Measurements from ENCODE around the gene CYB561D1. TPM values are rescaled to one million over a fixed set of nuclear protein-coding genes. Genes with fewer than 3 reads are reported as not detected.

CYB561D1 gene
- total and polyA plus RNA-seq, 9 of the 15 experiments (the other 6 are each of a cell fraction or from before 2014, with no cell fraction given), result 0.71 to 7.2 (median 3.5) TPM

DNA sequence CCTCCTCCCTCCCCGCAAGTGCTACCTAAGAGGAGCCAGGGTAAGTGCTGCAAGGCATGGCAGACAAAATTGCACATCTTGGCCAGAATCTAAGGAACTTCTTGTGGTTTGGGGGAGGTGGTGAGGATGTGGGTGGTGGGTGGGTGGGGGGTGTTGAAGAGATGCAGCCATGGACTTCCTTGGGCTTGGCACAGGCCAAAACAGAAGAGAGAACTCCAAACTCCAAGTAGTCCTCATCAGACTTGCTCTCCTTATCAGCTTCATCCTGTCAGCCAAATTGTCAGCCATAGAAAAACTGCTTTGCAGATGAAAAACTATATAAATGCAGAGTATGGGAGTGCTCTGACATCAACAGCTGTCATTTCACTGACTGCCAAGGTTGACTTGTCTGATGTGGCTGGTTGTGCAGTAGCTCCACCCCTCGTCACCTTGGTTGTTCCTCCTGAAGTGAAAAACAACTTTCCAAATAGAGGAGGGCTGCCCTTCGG, 8.5 kb downstream of the CYB561D1 start:
- H3K9me3 ChIP-seq (replicated peaks; ENCODE audit: control insufficient read depth, insufficient read depth, low read depth, low read length), result no peaks in the 10 kb centered on the region
- no peak overlapping the region for H3K4me3 ChIP-seq
- TF ChIP-seq ZNF766 (CRISPR knock-in tag; conservative IDR thresholded peaks at IDR 0.05), result 0 out of 2 replicates have a peak, but pooled peaks have one; percentile 46
- 0 out of 2 replicates have a peak, but pooled peaks have one; percentile 5 for TF ChIP-seq EGR1 (conservative IDR thresholded peaks at IDR 0.05)
- TF ChIP-seq GABPA (tag; conservative IDR thresholded peaks at IDR 0.05; ENCODE audit: low read depth), result no peak
- no peak for TF ChIP-seq ZNF717 (CRISPR knock-in tag; IDR thresholded peaks at IDR 0.05)
- TF ChIP-seq, protein P1, sequence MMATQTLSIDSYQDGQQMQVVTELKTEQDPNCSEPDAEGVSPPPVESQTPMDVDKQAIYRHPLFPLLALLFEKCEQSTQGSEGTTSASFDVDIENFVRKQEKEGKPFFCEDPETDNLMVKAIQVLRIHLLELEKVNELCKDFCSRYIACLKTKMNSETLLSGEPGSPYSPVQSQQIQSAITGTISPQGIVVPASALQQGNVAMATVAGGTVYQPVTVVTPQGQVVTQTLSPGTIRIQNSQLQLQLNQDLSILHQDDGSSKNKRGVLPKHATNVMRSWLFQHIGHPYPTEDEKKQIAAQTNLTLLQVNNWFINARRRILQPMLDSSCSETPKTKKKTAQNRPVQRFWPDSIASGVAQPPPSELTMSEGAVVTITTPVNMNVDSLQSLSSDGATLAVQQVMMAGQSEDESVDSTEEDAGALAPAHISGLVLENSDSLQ (IDR thresholded peaks at IDR 0.05), result peak; percentile 76
- peak; percentile 76 for TF ChIP-seq MEIS2 (IDR thresholded peaks at IDR 0.05; ENCODE audit: partially characterized antibody)
- intact Hi-C loops (cut with micrococcal nuclease), result no loop called here
- H3K4me2 ChIP-seq (ENCODE audit: insufficient read depth, low read length), result no peak overlapping the region
- H3K9ac ChIP-seq (ENCODE audit: insufficient read depth in 1 of 2, low read depth in 2 of 2, low read length in 2 of 2), result no peak overlapping the region
- ATAC-seq, result peak; percentile 39
- POLR2A ChIA-PET, result interaction anchor here (0.6 to 3.1 kb wide), 13 partner anchors 9 to 783 kb away, joined by 3 to 17 read pairs (median 3); partner anchors contain the start of genes CYB561D1 and GNAI3
- CTCF ChIA-PET (ENCODE audit: low intra/inter-chr PET ratio), result interaction anchor here (0.6 to 6.4 kb wide), 2 partner anchors 29 to 343 kb away, joined by 3 to 84 read pairs; no protein-coding TSS in a partner anchor
- peak in 2 of 4 experiments; percentile 45 to 61 for DNase-seq (ENCODE audit: extremely low read depth in 1 of 4, low spot score in 3 of 4)
- no peaks in the 10 kb centered on the region for H3K9me1 ChIP-seq (ENCODE audit: control insufficient read depth, insufficient read depth, low read length)
- H2AFZ ChIP-seq (ENCODE audit: low read depth, low read length), result no peak overlapping the region
- peaks cover 9% of the 10 kb centered on the region; the same call in 1 of the 3 replicates for H3K36me3 ChIP-seq (ENCODE audit: control insufficient read depth, insufficient read depth, low read length)
- BruUV-seq (replicated peaks), result no TSS peak
- peaks cover 12 to 31% of the 10 kb centered on the region in 2 experiments for H3K4me1 ChIP-seq (replicated peaks in 1 of 2; ENCODE audit: control insufficient read depth in 2 of 2, insufficient read depth in 2 of 2, low read length in 2 of 2)
- peaks cover 1 to 10% of the 10 kb centered on the region in 2 experiments; a peak in 4 of 5 replicates for H3K27me3 ChIP-seq (ENCODE audit: control insufficient read depth in 2 of 2, insufficient read depth in 2 of 2, low read length in 2 of 2)
- no peaks in the 10 kb centered on the region for H3K79me2 ChIP-seq (ENCODE audit: control insufficient read depth, insufficient read depth, low read length)
- H4K20me1 ChIP-seq (replicated peaks; ENCODE audit: control insufficient read depth, insufficient read depth, low read length), result 0 out of 2 replicates have a peak, but pooled peaks cover 2% of the 10 kb centered on the region
- in situ Hi-C loops (cut with MboI), result no loop called here
- FAIRE-seq, result peak; percentile 78
- WGBS (ENCODE audit: insufficient coverage, low coverage, missing lambda C conversion rate), result 45% methylated on average over 3 of the region's 3 CpGs
- H3K27ac ChIP-seq (ENCODE audit: extremely low read depth, low read depth, low read length), result no peak overlapping the region

Data from K562 (cell line).